Measurements from ENCODE around the gene ANO4.

Gene ANO4

DNA sequence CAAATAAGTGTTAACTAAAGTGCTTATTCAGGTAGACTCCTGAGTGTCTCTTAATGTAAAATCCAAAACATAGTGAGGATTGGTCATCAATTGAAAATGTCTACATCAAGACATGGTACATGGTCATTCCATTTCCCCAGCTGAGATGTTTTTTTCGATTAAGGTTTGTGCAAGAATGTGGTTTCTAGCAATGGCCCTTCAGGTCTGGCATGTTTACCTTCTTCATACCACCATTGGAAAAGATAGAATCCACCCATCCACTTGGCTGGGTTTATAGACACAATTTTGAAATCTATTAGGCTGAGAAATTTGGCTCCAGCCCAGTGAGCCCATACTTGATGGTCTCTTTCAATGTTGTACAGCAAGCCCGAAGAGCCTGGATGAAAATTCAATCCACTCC is 145.9 kb downstream of the ANO4 start:
- no peak overlapping the region for H3K4me3 ChIP-seq (ENCODE audit: low read length in 2 of 2)
- no peaks in the 10 kb centered on the region for H3K36me3 ChIP-seq (ENCODE audit: control insufficient read depth in 2 of 2, insufficient read depth in 2 of 2, low read length in 2 of 2)
- no peaks in the 10 kb centered on the region for H3K27me3 ChIP-seq (ENCODE audit: control insufficient read depth in 1 of 2, insufficient read depth in 2 of 2, low read length in 2 of 2)
- H3K9ac ChIP-seq (ENCODE audit: low read length in 2 of 2): no peak overlapping the region
- no peaks in the 10 kb centered on the region for H3K9me3 ChIP-seq (ENCODE audit: control insufficient read depth in 2 of 2, low read length in 2 of 2)
- no peak overlapping the region for H3K27ac ChIP-seq (ENCODE audit: low read length)
- H3K4me1 ChIP-seq (ENCODE audit: control insufficient read depth, insufficient read depth, low read length): no peaks in the 10 kb centered on the region

DNA sequence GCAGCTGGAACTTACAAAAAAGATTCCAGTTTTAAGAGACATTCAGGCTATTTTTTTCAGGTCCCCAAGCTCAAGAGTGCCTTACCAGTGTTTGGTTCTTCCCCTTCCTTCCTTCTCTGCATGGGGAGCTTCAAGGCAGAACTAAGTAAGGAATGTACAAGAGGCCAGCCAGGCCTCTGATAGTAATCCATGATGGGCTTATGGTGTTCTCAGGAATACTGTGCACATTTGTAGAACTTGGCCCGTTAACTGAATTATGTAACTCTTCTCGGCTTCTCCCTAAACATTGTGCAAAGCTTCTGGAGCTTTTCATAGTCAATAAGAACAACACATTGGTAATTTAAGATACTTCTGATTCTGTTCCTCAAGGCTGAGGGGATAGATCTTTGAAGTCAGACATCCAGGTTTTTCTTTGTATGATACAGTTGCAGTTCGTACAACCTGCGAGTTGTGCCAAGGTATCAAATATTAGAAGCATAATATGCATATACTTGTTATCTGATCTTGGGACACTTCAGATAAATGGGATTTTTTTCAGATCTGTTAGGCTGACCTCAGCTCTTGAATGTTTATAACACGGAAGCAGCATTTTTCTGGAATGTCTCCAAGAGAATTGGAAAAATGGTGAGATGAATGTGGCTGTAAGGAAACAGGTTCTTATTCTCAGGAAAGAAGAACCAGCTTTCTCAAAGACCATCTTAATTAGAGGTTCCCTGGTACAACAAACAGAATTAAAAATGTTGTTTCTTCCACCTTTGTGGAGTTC is 148.6 kb downstream of the ANO4 start:
- Histone ChIP-seq H3K27me3 (ENCODE audit: control insufficient read depth in 1 of 2, insufficient read depth in 2 of 2, low read length in 2 of 2) (no peaks in the 10 kb centered on the region), H3K4me1 (ENCODE audit: control insufficient read depth, insufficient read depth, low read length) (no peaks in the 10 kb centered on the region), H3K9me3 (ENCODE audit: control insufficient read depth in 2 of 2, low read length in 2 of 2) (no peaks in the 10 kb centered on the region), H3K36me3 (ENCODE audit: control insufficient read depth in 2 of 2, insufficient read depth in 2 of 2, low read length in 2 of 2) (no peaks in the 10 kb centered on the region), H3K27ac (ENCODE audit: low read length) (no peak overlapping the region), H3K4me3 (ENCODE audit: low read length in 2 of 2) (no peak overlapping the region), H3K9ac (ENCODE audit: low read length in 2 of 2) (no peak overlapping the region)

DNA sequence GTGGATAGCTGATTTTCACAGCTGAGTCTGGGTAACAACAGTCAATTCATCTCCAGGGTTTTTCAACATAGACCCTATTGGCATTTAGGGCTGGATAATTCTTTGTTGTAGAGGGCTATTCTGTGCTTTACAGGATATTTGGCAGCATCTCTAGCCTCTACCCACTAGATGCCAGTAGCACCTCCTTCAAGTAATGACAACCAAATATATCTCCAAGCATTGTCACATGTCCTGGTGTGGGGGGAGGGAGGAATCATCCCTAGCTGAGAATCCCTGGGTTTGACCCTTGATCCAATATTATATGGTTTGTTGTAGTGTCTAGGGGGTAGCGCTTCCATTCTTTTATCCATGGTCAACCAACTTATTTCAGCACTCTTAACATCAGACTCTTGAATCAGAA is 157.2 kb downstream of the ANO4 start:
- Histone ChIP-seq H3K4me3 (ENCODE audit: low read length in 2 of 2) (no peak overlapping the region), H3K9ac (ENCODE audit: low read length in 2 of 2) (no peak overlapping the region), H3K36me3 (ENCODE audit: control insufficient read depth in 2 of 2, insufficient read depth in 2 of 2, low read length in 2 of 2) (no peaks in the 10 kb centered on the region), H3K4me1 (ENCODE audit: control insufficient read depth, insufficient read depth, low read length) (no peaks in the 10 kb centered on the region), H3K27ac (ENCODE audit: low read length) (no peak overlapping the region), H3K27me3 (ENCODE audit: control insufficient read depth in 1 of 2, insufficient read depth in 2 of 2, low read length in 2 of 2) (no peaks in the 10 kb centered on the region), H3K9me3 (ENCODE audit: control insufficient read depth in 2 of 2, low read length in 2 of 2) (peaks cover 0 to 4% of the 10 kb centered on the region in 2 donors)

GRCh38 chr12:100953217-100953616 is 158.6 kb downstream of the ANO4 start:
- Histone ChIP-seq H3K9ac (ENCODE audit: low read length in 2 of 2) (no peak overlapping the region), H3K4me1 (ENCODE audit: control insufficient read depth, insufficient read depth, low read length) (no peaks in the 10 kb centered on the region), H3K4me3 (ENCODE audit: low read length in 2 of 2) (no peak overlapping the region), H3K27me3 (ENCODE audit: control insufficient read depth in 1 of 2, insufficient read depth in 2 of 2, low read length in 2 of 2) (no peaks in the 10 kb centered on the region), H3K27ac (ENCODE audit: low read length) (no peak overlapping the region), H3K9me3 (ENCODE audit: control insufficient read depth in 2 of 2, low read length in 2 of 2) (peaks cover 0 to 4% of the 10 kb centered on the region in 2 donors), H3K36me3 (ENCODE audit: control insufficient read depth in 2 of 2, insufficient read depth in 2 of 2, low read length in 2 of 2) (no peaks in the 10 kb centered on the region)

DNA sequence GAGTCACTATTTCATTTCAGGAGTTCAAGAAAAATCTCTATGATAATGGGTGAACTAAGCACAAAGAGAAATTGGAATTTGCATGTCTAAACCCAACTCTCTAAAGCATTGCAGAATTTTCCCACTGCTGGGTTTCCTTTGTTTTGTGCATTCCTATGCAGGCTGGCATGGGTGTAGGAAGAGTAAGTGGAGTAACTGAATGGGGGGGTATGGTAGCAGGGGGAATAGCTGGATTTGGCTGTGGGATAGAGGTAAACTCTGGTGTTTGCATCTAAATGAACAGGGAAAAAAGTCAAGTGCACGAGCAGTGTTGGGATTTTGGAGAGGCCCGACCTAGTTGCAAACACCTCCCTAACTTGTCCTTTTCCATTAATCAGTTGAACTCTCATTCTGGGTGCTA is 159.1 kb downstream of the ANO4 start:
- no peak overlapping the region for H3K9ac ChIP-seq (ENCODE audit: low read length in 2 of 2)
- H3K4me3 ChIP-seq (ENCODE audit: low read length in 2 of 2): no peak overlapping the region
- no peak overlapping the region for H3K27ac ChIP-seq (ENCODE audit: low read length)
- peaks cover 0 to 4% of the 10 kb centered on the region in 2 donors for H3K9me3 ChIP-seq (ENCODE audit: control insufficient read depth in 2 of 2, low read length in 2 of 2)
- no peaks in the 10 kb centered on the region for H3K36me3 ChIP-seq (ENCODE audit: control insufficient read depth in 2 of 2, insufficient read depth in 2 of 2, low read length in 2 of 2)
- H3K4me1 ChIP-seq (ENCODE audit: control insufficient read depth, insufficient read depth, low read length): no peaks in the 10 kb centered on the region
- H3K27me3 ChIP-seq (ENCODE audit: control insufficient read depth in 1 of 2, insufficient read depth in 2 of 2, low read length in 2 of 2): no peaks in the 10 kb centered on the region

- Histone ChIP-seq H3K27ac (ENCODE audit: low read length) (no peak overlapping the region), H3K27me3 (ENCODE audit: control insufficient read depth in 1 of 2, insufficient read depth in 2 of 2, low read length in 2 of 2) (no peaks in the 10 kb centered on the region), H3K36me3 (ENCODE audit: control insufficient read depth in 2 of 2, insufficient read depth in 2 of 2, low read length in 2 of 2) (no peaks in the 10 kb centered on the region), H3K9ac (ENCODE audit: low read length in 2 of 2) (no peak overlapping the region), H3K4me1 (ENCODE audit: control insufficient read depth, insufficient read depth, low read length) (no peaks in the 10 kb centered on the region), H3K9me3 (ENCODE audit: control insufficient read depth in 2 of 2, low read length in 2 of 2) (peaks cover 0 to 4% of the 10 kb centered on the region in 2 donors), H3K4me3 (ENCODE audit: low read length in 2 of 2) (no peak overlapping the region)
Observed at GRCh38 chr12:100954118-100954517, 159.5 kb downstream of the ANO4 start.

DNA sequence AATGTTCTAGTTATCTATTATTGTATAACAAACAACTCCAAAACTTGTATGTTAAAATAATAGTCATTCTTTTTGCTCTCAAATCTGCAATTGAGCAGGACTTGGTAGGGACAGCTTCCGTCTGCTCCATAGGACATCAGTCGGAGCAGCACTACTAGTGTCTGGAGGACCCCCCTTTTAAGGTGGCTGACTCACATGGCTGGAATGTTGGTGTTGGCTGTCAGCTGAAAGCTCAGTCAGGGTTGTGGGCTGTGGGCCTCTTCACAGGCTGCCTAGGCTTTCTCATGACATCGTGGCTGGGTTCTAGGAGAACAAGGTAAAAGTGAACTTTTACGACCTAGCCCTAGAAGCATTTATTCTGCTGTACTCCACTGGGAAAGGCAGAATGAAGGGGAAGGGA is 160.6 kb downstream of the ANO4 start:
- Histone ChIP-seq H3K27ac (ENCODE audit: low read length) (no peak overlapping the region), H3K4me1 (ENCODE audit: control insufficient read depth, insufficient read depth, low read length) (no peaks in the 10 kb centered on the region), H3K9ac (ENCODE audit: low read length in 2 of 2) (no peak overlapping the region), H3K27me3 (ENCODE audit: control insufficient read depth in 1 of 2, insufficient read depth in 2 of 2, low read length in 2 of 2) (no peaks in the 10 kb centered on the region), H3K4me3 (ENCODE audit: low read length in 2 of 2) (no peak overlapping the region), H3K9me3 (ENCODE audit: control insufficient read depth in 2 of 2, low read length in 2 of 2) (peaks cover 0 to 4% of the 10 kb centered on the region in 2 donors), H3K36me3 (ENCODE audit: control insufficient read depth in 2 of 2, insufficient read depth in 2 of 2, low read length in 2 of 2) (no peaks in the 10 kb centered on the region)

- peaks cover 0 to 4% of the 10 kb centered on the region in 2 donors for H3K9me3 ChIP-seq (ENCODE audit: control insufficient read depth in 2 of 2, low read length in 2 of 2)
- no peaks in the 10 kb centered on the region for H3K4me1 ChIP-seq (ENCODE audit: control insufficient read depth, insufficient read depth, low read length)
- H3K27me3 ChIP-seq (ENCODE audit: control insufficient read depth in 1 of 2, insufficient read depth in 2 of 2, low read length in 2 of 2): no peaks in the 10 kb centered on the region
- H3K4me3 ChIP-seq (ENCODE audit: low read length in 2 of 2): no peak overlapping the region
- no peak overlapping the region for H3K9ac ChIP-seq (ENCODE audit: low read length in 2 of 2)
- H3K27ac ChIP-seq (ENCODE audit: low read length): no peak overlapping the region
- H3K36me3 ChIP-seq (ENCODE audit: control insufficient read depth in 2 of 2, insufficient read depth in 2 of 2, low read length in 2 of 2): no peaks in the 10 kb centered on the region
Observed at GRCh38 chr12:100956311-100956852, 161.8 kb downstream of the ANO4 start.

DNA sequence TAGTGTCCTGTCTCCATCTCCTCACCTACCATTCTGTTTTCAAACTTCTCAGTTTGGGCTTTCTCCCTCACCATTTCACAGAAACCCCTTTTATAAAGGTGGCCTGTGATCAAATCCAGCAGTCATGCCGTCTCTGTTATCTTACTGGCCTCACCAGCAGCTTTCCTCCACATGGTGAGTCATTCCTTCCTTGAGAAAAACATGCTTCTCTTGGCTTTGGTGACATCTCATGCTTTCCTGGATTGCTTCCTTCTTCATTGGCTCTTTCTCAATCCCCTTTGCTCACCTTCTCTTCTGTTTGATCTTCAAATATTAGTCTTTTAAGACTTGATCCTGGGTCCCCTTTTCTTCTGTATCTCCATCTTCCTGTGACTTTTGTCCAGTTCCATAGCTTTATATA is 164.9 kb downstream of the ANO4 start:
- no peak overlapping the region for H3K9ac ChIP-seq (ENCODE audit: low read length in 2 of 2)

GRCh38 chr12:100962086-100962712 is 167.6 kb downstream of the ANO4 start:
- Histone ChIP-seq H3K4me1 (ENCODE audit: control insufficient read depth, insufficient read depth, low read length) (no peaks in the 10 kb centered on the region), H3K27ac (ENCODE audit: low read length) (no peak overlapping the region), H3K27me3 (ENCODE audit: control insufficient read depth in 1 of 2, insufficient read depth in 2 of 2, low read length in 2 of 2) (no peaks in the 10 kb centered on the region), H3K9me3 (ENCODE audit: control insufficient read depth in 2 of 2, low read length in 2 of 2) (no peaks in the 10 kb centered on the region), H3K9ac (ENCODE audit: low read length in 2 of 2) (no peak overlapping the region), H3K4me3 (ENCODE audit: low read length in 2 of 2) (no peak overlapping the region), H3K36me3 (ENCODE audit: control insufficient read depth in 2 of 2, insufficient read depth in 2 of 2, low read length in 2 of 2) (no peaks in the 10 kb centered on the region)

More for the DNA sequence above, 164.9 kb downstream of the ANO4 start:
- Histone ChIP-seq H3K27ac (ENCODE audit: low read length) (no peak overlapping the region), H3K9me3 (ENCODE audit: control insufficient read depth in 2 of 2, low read length in 2 of 2) (no peaks in the 10 kb centered on the region), H3K27me3 (ENCODE audit: control insufficient read depth in 1 of 2, insufficient read depth in 2 of 2, low read length in 2 of 2) (no peaks in the 10 kb centered on the region), H3K4me1 (ENCODE audit: control insufficient read depth, insufficient read depth, low read length) (no peaks in the 10 kb centered on the region), H3K4me3 (ENCODE audit: low read length in 2 of 2) (no peak overlapping the region), H3K36me3 (ENCODE audit: control insufficient read depth in 2 of 2, insufficient read depth in 2 of 2, low read length in 2 of 2) (no peaks in the 10 kb centered on the region)

- Histone ChIP-seq H3K27ac (ENCODE audit: low read length) (no peak overlapping the region), H3K9me3 (ENCODE audit: control insufficient read depth in 2 of 2, low read length in 2 of 2) (no peaks in the 10 kb centered on the region), H3K4me3 (ENCODE audit: low read length in 2 of 2) (no peak overlapping the region), H3K36me3 (ENCODE audit: control insufficient read depth in 2 of 2, insufficient read depth in 2 of 2, low read length in 2 of 2) (no peaks in the 10 kb centered on the region), H3K9ac (ENCODE audit: low read length in 2 of 2) (no peak overlapping the region), H3K27me3 (ENCODE audit: control insufficient read depth in 1 of 2, insufficient read depth in 2 of 2, low read length in 2 of 2) (no peaks in the 10 kb centered on the region), H3K4me1 (ENCODE audit: control insufficient read depth, insufficient read depth, low read length) (no peaks in the 10 kb centered on the region)
Observed at GRCh38 chr12:100963381-100963780, 168.8 kb downstream of the ANO4 start.

Measured in stomach smooth muscle (tissue), 2 donors.